CD8-positive, alpha-beta memory T cell (primary cell): ENCODE data around the gene VPS52. TPM values are rescaled to one million over a fixed set of nuclear protein-coding genes. Genes with fewer than 3 reads are reported as not detected.
A peak's percentile ranks its signal among the peaks of the same experiment; 100 is the strongest.
"Not testable (repeated sequence)": the region's sequence is repeated elsewhere in the genome, so short reads cannot be mapped to it uniquely, and the experiment has no call there.

Source experiments
- CTCF ChIA-PET: fragments of 350-600 bp; sonication (Branson Sonifier 250); formaldehyde crosslinking; loops from one replicate; lab custom pipeline; 2021; ENCODE audit warnings: antibody characterized with exemption; lab: Charles Lee
- POLR2A ChIA-PET: fragments of 350-600 bp; sonication (Branson Sonifier 250); formaldehyde crosslinking; loops from one replicate; lab custom pipeline; 2021; ENCODE audit warnings: antibody characterized with exemption; lab: Charles Lee
- DNase-seq, 5 donors: peaks; one replicate each; pipeline versions ENCODE4 v3.0.0 to v3.0.0-alpha.2; 2020 to 2022; ENCODE audit warnings: mixed read lengths in 1 of 5
- H3K27ac ChIP-seq: one replicate; pipeline ENCODE4 v1.7.0; 2013; ENCODE audit warnings: low read depth, mild to moderate bottlenecking, low read length, moderate library complexity
- H3K27me3 ChIP-seq: 2 replicates; pipeline ENCODE4 v1.7.0; 2013; ENCODE audit warnings: low read length, mild to moderate bottlenecking; ENCODE audit not compliant: insufficient read depth, poor library complexity, severe bottlenecking
- H3K36me3 ChIP-seq: 2 replicates; pipeline ENCODE4 v1.7.0; 2013; ENCODE audit warnings: mild to moderate bottlenecking, low read length, moderate library complexity; ENCODE audit not compliant: insufficient read depth
- H3K4me1 ChIP-seq: 2 replicates; pipeline ENCODE4 v1.7.0; 2013; ENCODE audit warnings: mild to moderate bottlenecking, low read length, moderate library complexity; ENCODE audit not compliant: insufficient read depth
- H3K4me3 ChIP-seq: 2 replicates; pipeline ENCODE4 v1.7.0; 2013; ENCODE audit warnings: mild to moderate bottlenecking, low read length
- H3K9me3 ChIP-seq: 2 replicates; pipeline ENCODE4 v1.7.0; 2013; ENCODE audit warnings: mild to moderate bottlenecking, low read length
- H3K27ac Mint-ChIP-seq, 8 donors: one replicate each; pipeline ENCODE4 v1.8.0; 2020 to 2021; ENCODE audit warnings: mixed read lengths in 8 of 8, mild to moderate bottlenecking in 6 of 8, inconsistent platforms in 3 of 8, moderate library complexity in 3 of 8
- H3K27me3 Mint-ChIP-seq, 2 donors: one replicate each; pipeline ENCODE4 v1.8.0; 2020 to 2021; ENCODE audit warnings: mixed read lengths in 2 of 2, mild to moderate bottlenecking in 1 of 2, moderate library complexity in 1 of 2
- H3K36me3 Mint-ChIP-seq, 3 donors: one replicate each; pipeline ENCODE4 v1.8.0; 2020 to 2021; ENCODE audit warnings: mixed read lengths in 3 of 3, inconsistent platforms in 1 of 3, mild to moderate bottlenecking in 1 of 3
- H3K4me1 Mint-ChIP-seq, 3 donors: one replicate each; pipeline ENCODE4 v1.8.0; 2020 to 2021; ENCODE audit warnings: mixed read lengths in 3 of 3, inconsistent platforms in 1 of 3, mild to moderate bottlenecking in 1 of 3
- H3K4me3 Mint-ChIP-seq, 7 donors: one replicate each; pipeline ENCODE4 v1.8.0; 2020 to 2021; ENCODE audit warnings: mixed read lengths in 7 of 7, mild to moderate bottlenecking in 6 of 7, moderate library complexity in 4 of 7, inconsistent platforms in 2 of 7
- H3K9me3 Mint-ChIP-seq, 5 donors: one replicate each; pipeline ENCODE4 v1.8.0; 2020 to 2022; ENCODE audit warnings: mixed read lengths in 5 of 5, mild to moderate bottlenecking in 3 of 5, moderate library complexity in 2 of 5, inconsistent platforms in 1 of 5
- polyA plus RNA-seq: library from polyadenylated mRNA; unstranded; fragments of 300-500 nt; fragmentation: Illumina TruSeq; gene quantifications from one replicate; pipeline ENCODE4 v1.2.3, GENCODE V29; 2021
- total RNA-seq, 2 experiments: library from RNA; stranded (reverse); gene quantifications; one replicate each; pipeline ENCODE4 v1.2.3, GENCODE V29; 2021

Gene VPS52
- total and polyA plus RNA-seq, 3 experiments from 2014 or later = 13.4 to 58.5 (median 57.2) TPM

GRCh38 chr6:33272275-33273128 lies 826 bp upstream of the VPS52 start:
- H3K9me3 ChIP-seq = no peaks in the 10 kb centered on the region
- Mint-ChIP-seq H3K27ac (peak overlapping the region; percentile 98 to 100 (median 99)), H3K9me3 (no peaks in the 10 kb centered on the region), H3K27me3 (no peaks in the 10 kb centered on the region), H3K36me3 (peaks cover 0 to 84% (median 21%) of the 10 kb centered on the region in 3 donors), H3K4me1 (peaks cover 63 to 81% (median 74%) of the 10 kb centered on the region in 3 donors), H3K4me3 (peak overlapping the region; percentile 98 to 100 (median 99))
- CTCF ChIA-PET = interaction anchor here (1.0 to 4.6 kb wide), 13 partner anchors 10 to 299 kb away, joined by 3 to 33 read pairs (median 5); partner anchors contain the start of genes PFDN6, WDR46 and ZBTB22
- H3K4me1 ChIP-seq = peaks cover 51% of the 10 kb centered on the region
- H3K4me3 ChIP-seq = peak overlapping the region; percentile 79
- H3K27ac ChIP-seq = peak overlapping the region; percentile 92
- H3K36me3 ChIP-seq = peaks cover 44% of the 10 kb centered on the region
- no peaks in the 10 kb centered on the region for H3K27me3 ChIP-seq
- POLR2A ChIA-PET = interaction anchor here (0.6 to 3.4 kb wide), 17 partner anchors 10 to 308 kb away, joined by 3 to 43 read pairs (median 5); partner anchors contain the start of genes BAK1, CUTA, PFDN6 and RGL2
- no peak for DNase-seq

DNA sequence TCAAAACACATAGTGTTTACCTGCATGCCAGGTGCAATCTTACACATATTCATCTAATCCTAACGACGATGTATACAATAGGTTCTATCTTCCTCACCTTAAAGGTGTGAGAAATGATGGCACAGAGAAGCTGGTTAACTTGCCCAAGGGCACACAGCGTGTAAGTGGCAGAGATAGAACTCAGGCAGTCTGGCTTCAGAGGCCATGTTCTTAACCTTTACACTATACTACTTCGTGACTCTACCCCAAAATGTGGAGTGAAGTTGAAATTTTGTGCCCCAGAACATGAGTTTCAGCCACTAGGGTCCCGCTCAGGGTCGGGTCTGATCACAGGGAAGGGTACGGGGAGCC lies 584 bp downstream of the VPS52 start:
- H3K9me3 Mint-ChIP-seq = no peaks in the 10 kb centered on the region

GRCh38 chr6:33264015-33264414 lies 7.7 kb downstream of the VPS52 start:
- H3K4me3 ChIP-seq = no peak overlapping the region
- ChIA-PET POLR2A (interaction anchor here (1.0 kb wide), 1 partner anchor 15 kb away, joined by 3 read pairs; no protein-coding TSS in a partner anchor), CTCF (interaction anchor here (0.8 to 1.7 kb wide), 2 partner anchors 9 to 15 kb away, joined by 3 to 6 read pairs; no protein-coding TSS in a partner anchor)
- H3K27me3 Mint-ChIP-seq = no peaks in the 10 kb centered on the region
- H3K9me3 Mint-ChIP-seq = no peaks in the 10 kb centered on the region
- H3K36me3 ChIP-seq = peaks cover 63% of the 10 kb centered on the region
- DNase-seq = no peak
- H3K27me3 ChIP-seq = no peaks in the 10 kb centered on the region
- H3K36me3 Mint-ChIP-seq = peaks cover 7 to 90% (median 24%) of the 10 kb centered on the region in 3 donors
- no peaks in the 10 kb centered on the region for H3K9me3 ChIP-seq
- H3K4me1 Mint-ChIP-seq = peaks cover 0 to 8% (median 4%) of the 10 kb centered on the region in 3 donors
- no peak overlapping the region for H3K4me3 Mint-ChIP-seq
- peak overlapping the region in 1 of 8 donors; percentile 68 for H3K27ac Mint-ChIP-seq
- no peaks in the 10 kb centered on the region for H3K4me1 ChIP-seq
- no peak overlapping the region for H3K27ac ChIP-seq

More for the DNA sequence above, 584 bp downstream of the VPS52 start:
- H3K27me3 Mint-ChIP-seq = no peaks in the 10 kb centered on the region
- peak overlapping the region; percentile 79 for H3K4me3 ChIP-seq
- peaks cover 51% of the 10 kb centered on the region for H3K36me3 ChIP-seq
- H3K27ac ChIP-seq = peak overlapping the region; percentile 92
- peak overlapping the region; percentile 98 to 100 (median 99) for H3K27ac Mint-ChIP-seq
- CTCF ChIA-PET = interaction anchor here (1.1 to 4.6 kb wide), 12 partner anchors 9 to 297 kb away, joined by 3 to 33 read pairs (median 4); partner anchors contain the start of genes PFDN6 and WDR46
- H3K9me3 ChIP-seq = no peaks in the 10 kb centered on the region
- H3K4me1 Mint-ChIP-seq = peaks cover 57 to 70% (median 67%) of the 10 kb centered on the region in 3 donors
- POLR2A ChIA-PET = interaction anchor here (0.8 to 3.4 kb wide), 14 partner anchors 18 to 309 kb away, joined by 3 to 43 read pairs (median 5); partner anchors contain the start of genes BAK1, CUTA, PFDN6 and RGL2
- no peak for DNase-seq
- H3K4me1 ChIP-seq = peaks cover 43% of the 10 kb centered on the region
- no peaks in the 10 kb centered on the region for H3K27me3 ChIP-seq
- peaks cover 4 to 88% (median 23%) of the 10 kb centered on the region in 3 donors for H3K36me3 Mint-ChIP-seq
- peak overlapping the region; percentile 98 to 100 (median 99) for H3K4me3 Mint-ChIP-seq

GRCh38 chr6:33262490-33262889 lies 9.2 kb downstream of the VPS52 start:
- not testable (repeated sequence) for H3K9me3 Mint-ChIP-seq, H3K27me3 ChIP-seq, H3K4me3 Mint-ChIP-seq, H3K4me3 ChIP-seq, DNase-seq, H3K27ac ChIP-seq, H3K27me3 Mint-ChIP-seq, H3K4me1 ChIP-seq, H3K4me1 Mint-ChIP-seq, H3K9me3 ChIP-seq
- POLR2A ChIA-PET = interaction anchor here (0.6 kb wide), 1 partner anchor 44 kb away, joined by 4 read pairs; no protein-coding TSS in a partner anchor
- H3K36me3 ChIP-seq = peaks cover 48% of the 10 kb centered on the region
- Mint-ChIP-seq H3K27ac (peak overlapping the region in 4 of 8 donors; percentile 27 to 76 (median 32)), H3K36me3 (peaks cover 7 to 82% (median 19%) of the 10 kb centered on the region in 3 donors)
- CTCF ChIA-PET = interaction anchor here (1.0 to 2.9 kb wide), 3 partner anchors 9 to 56 kb away, joined by 3 to 13 read pairs (median 6); partner anchors contain the start of genes RPS18, VPS52 and ZBTB22

DNA sequence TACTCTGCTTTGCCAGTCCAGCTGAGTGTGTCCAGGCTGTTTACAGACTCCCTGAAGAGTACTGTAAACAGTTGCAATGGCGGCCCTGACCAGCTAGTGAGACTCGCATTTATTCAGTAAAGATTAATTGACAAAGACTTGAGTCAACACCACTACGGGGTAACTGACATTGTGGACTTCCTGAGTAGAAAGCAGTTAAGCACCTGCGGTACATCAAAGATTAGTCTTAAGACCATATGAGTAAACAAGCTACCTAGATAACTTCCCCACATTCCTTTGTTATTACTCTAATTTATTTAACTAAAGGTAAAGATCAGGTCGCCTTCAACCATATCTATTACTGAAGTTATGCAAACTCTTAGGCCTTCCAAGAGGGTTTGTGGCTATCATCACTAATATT lies 12.6 kb downstream of the VPS52 start:
- Mint-ChIP-seq H3K9me3 (no peaks in the 10 kb centered on the region), H3K4me3 (no peak overlapping the region), H3K36me3 (peaks cover 4 to 62% (median 13%) of the 10 kb centered on the region in 3 donors), H3K27me3 (no peaks in the 10 kb centered on the region), H3K4me1 (peaks cover 0 to 3% (median 0%) of the 10 kb centered on the region in 3 donors), H3K27ac (peak overlapping the region in 1 of 8 donors; percentile 9)
- no peaks in the 10 kb centered on the region for H3K9me3 ChIP-seq
- no peaks in the 10 kb centered on the region for H3K27me3 ChIP-seq
- H3K36me3 ChIP-seq = peaks cover 24% of the 10 kb centered on the region
- no peak overlapping the region for H3K27ac ChIP-seq
- no peak overlapping the region for H3K4me3 ChIP-seq
- no peak for DNase-seq
- ChIA-PET CTCF (interaction anchor here (1.7 kb wide), 1 partner anchor 97 kb away, joined by 4 read pairs; no protein-coding TSS in a partner anchor), POLR2A (no interaction called here)
- H3K4me1 ChIP-seq = no peaks in the 10 kb centered on the region

DNA sequence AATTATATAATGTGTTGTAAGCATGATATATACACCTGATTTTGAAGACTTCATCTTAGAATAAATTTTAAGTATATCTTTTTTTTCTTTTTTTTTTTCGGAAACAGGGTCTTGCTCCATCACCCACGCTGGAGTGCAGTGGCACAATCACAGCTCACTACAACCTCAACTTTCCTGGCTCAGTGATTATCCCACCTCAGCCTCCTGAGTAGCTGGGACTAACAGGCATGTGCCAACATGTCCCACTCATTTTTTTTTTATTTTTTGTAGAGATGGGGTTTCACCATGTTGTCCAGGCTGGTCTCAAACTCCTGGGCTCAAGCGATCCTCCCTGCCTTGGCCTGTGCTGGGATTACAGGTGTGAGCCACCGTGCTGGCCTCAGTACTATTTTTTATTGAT lies 17.1 kb downstream of the VPS52 start:
- POLR2A ChIA-PET = no interaction called here
- no peak overlapping the region for H3K27ac ChIP-seq

GRCh38 chr6:33252759-33253158 lies 18.9 kb downstream of the VPS52 start:
- H3K27me3 ChIP-seq = no peaks in the 10 kb centered on the region
- peaks cover 32 to 42% (median 38%) of the 10 kb centered on the region in 3 donors for H3K4me1 Mint-ChIP-seq
- DNase-seq = no peak
- H3K9me3 ChIP-seq = no peaks in the 10 kb centered on the region
- H3K27me3 Mint-ChIP-seq = peaks cover 0 to 2% of the 10 kb centered on the region in 2 donors
- H3K36me3 ChIP-seq = peaks cover 7% of the 10 kb centered on the region
- no peak overlapping the region for H3K4me3 Mint-ChIP-seq
- no peak overlapping the region for H3K4me3 ChIP-seq
- ChIA-PET CTCF (no interaction called here), POLR2A (no interaction called here)
- peaks cover 24% of the 10 kb centered on the region for H3K4me1 ChIP-seq
- no peak overlapping the region for H3K27ac ChIP-seq
- H3K36me3 Mint-ChIP-seq = peaks cover 0 to 40% (median 13%) of the 10 kb centered on the region in 3 donors
- no peak overlapping the region for H3K27ac Mint-ChIP-seq
- H3K9me3 Mint-ChIP-seq = no peaks in the 10 kb centered on the region

More for the DNA sequence above, 17.1 kb downstream of the VPS52 start:
- CTCF ChIA-PET = interaction anchor here (1.3 kb wide), 1 partner anchor 9 kb away, joined by 3 read pairs; no protein-coding TSS in a partner anchor
- H3K27me3 ChIP-seq = no peaks in the 10 kb centered on the region
- H3K36me3 ChIP-seq = peaks cover 9% of the 10 kb centered on the region
- Mint-ChIP-seq H3K4me3 (no peak overlapping the region), H3K27ac (no peak overlapping the region), H3K9me3 (no peaks in the 10 kb centered on the region), H3K27me3 (no peaks in the 10 kb centered on the region), H3K36me3 (peaks cover 0 to 50% (median 13%) of the 10 kb centered on the region in 3 donors), H3K4me1 (peaks cover 17 to 24% (median 21%) of the 10 kb centered on the region in 3 donors)
- H3K9me3 ChIP-seq = no peaks in the 10 kb centered on the region
- peaks cover 11% of the 10 kb centered on the region for H3K4me1 ChIP-seq
- H3K4me3 ChIP-seq = no peak overlapping the region
- DNase-seq = no peak
